ENCODE data around the gene ITGA3. TPM values are rescaled to one million over a fixed set of nuclear protein-coding genes. Genes with fewer than 3 reads are reported as not detected.
"Not testable (repeated sequence)": the region's sequence is repeated elsewhere in the genome, so short reads cannot be mapped to it uniquely, and the experiment has no call there.

Gene ITGA3
- polyA plus RNA-seq, 3 donors, result 104 to 119 (median 112) TPM

GRCh38 chr17:50028736-50029120 lies 27.2 kb upstream of the ITGA3 start:
- DNase-seq, result no peak

- no peak for DNase-seq
These were observed 26.7 kb upstream of the ITGA3 start for GRCh38 chr17:50029185-50029584.

- no peak for DNase-seq
These were observed 22.6 kb upstream of the ITGA3 start for GRCh38 chr17:50033316-50033715.

GRCh38 chr17:50034498-50035364 lies 21.2 kb upstream of the ITGA3 start:
- no peak for DNase-seq

GRCh38 chr17:50035421-50035879 lies 20.5 kb upstream of the ITGA3 start:
- no peak for DNase-seq

GRCh38 chr17:50035945-50036344 lies 20.0 kb upstream of the ITGA3 start:
- DNase-seq, result no peak

- DNase-seq, result no peak
These were observed 19.3 kb upstream of the ITGA3 start for GRCh38 chr17:50036455-50037261.

- peak; percentile 71 for DNase-seq
These were observed 18.4 kb upstream of the ITGA3 start for GRCh38 chr17:50037321-50038107.

GRCh38 chr17:50039058-50039457 lies 16.9 kb upstream of the ITGA3 start:
- no peak for DNase-seq

GRCh38 chr17:50040496-50040895 lies 15.4 kb upstream of the ITGA3 start:
- DNase-seq, result not testable (repeated sequence)

GRCh38 chr17:50042211-50042610 lies 13.7 kb upstream of the ITGA3 start:
- no peak for DNase-seq

GRCh38 chr17:50043290-50044148 lies 12.4 kb upstream of the ITGA3 start:
- no peak for DNase-seq

GRCh38 chr17:50044483-50044882 lies 11.4 kb upstream of the ITGA3 start:
- no peak for DNase-seq

- DNase-seq, result no peak
These were observed 10.8 kb upstream of the ITGA3 start for GRCh38 chr17:50045154-50045553.

- DNase-seq, result no peak
These were observed 9.7 kb upstream of the ITGA3 start for GRCh38 chr17:50046179-50046578.

- no peak for DNase-seq
These were observed 9.2 kb upstream of the ITGA3 start for GRCh38 chr17:50046667-50047066.

GRCh38 chr17:50047083-50047482 lies 8.8 kb upstream of the ITGA3 start:
- DNase-seq, result no peak

- DNase-seq, result no peak
These were observed 8.3 kb upstream of the ITGA3 start for GRCh38 chr17:50047488-50048126.

GRCh38 chr17:50048146-50048720 lies 7.7 kb upstream of the ITGA3 start:
- DNase-seq, result no peak

- DNase-seq, result no peak
These were observed 6.9 kb upstream of the ITGA3 start for GRCh38 chr17:50048988-50049387.

All from renal pelvis (tissue), 4 donors.